ENCODE data around the gene BLID. TPM values are rescaled to one million over a fixed set of nuclear protein-coding genes. Genes with fewer than 3 reads are reported as not detected.
A peak's percentile ranks its signal among the peaks of the same experiment; 100 is the strongest.

BLID gene
- total RNA-seq, 2 experiments from 2014 or later = not detected

- Mint-ChIP-seq H3K36me3 (no peaks in the 10 kb centered on the region), H3K4me3 (no peak overlapping the region), H3K27me3 (peaks cover 4% of the 10 kb centered on the region), H3K4me1 (ENCODE audit: low read depth) (no peaks in the 10 kb centered on the region), H3K27ac (no peak overlapping the region), H3K9me3 (no peaks in the 10 kb centered on the region)
- DNase-seq = no peak
- intact Hi-C loops (cut with micrococcal nuclease) = no loop called here
- CTCF ChIA-PET = no interaction called here
- POLR2A ChIA-PET = no interaction called here
These were observed 30.8 kb downstream of the BLID start for GRCh38 chr11:122085264-122085663.

DNA sequence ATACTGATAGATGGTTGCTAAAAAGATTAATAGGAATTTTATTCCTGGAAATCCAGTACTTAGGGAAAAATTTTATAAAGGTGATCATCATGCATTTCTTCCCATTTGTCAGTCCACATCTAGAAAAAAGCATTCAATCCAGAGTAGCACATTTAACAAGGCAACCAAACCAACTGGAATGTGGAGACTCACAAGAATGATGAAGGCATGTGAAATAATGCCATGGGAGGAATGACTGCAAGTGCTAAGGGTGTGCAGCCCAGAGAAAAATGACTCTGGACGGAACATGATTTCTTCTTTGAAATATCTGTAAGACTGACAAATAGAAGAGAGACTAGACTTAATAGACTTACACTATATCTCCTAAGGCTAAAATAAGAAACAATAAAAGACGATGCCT lies 33.8 kb downstream of the BLID start:
- DNase-seq = no peak
- ChIA-PET POLR2A (no interaction called here), CTCF (no interaction called here)
- Mint-ChIP-seq H3K4me1 (ENCODE audit: low read depth) (no peaks in the 10 kb centered on the region), H3K27ac (no peak overlapping the region), H3K4me3 (no peak overlapping the region), H3K27me3 (no peaks in the 10 kb centered on the region), H3K36me3 (no peaks in the 10 kb centered on the region), H3K9me3 (no peaks in the 10 kb centered on the region)
- intact Hi-C loops (cut with micrococcal nuclease) = no loop called here

DNA sequence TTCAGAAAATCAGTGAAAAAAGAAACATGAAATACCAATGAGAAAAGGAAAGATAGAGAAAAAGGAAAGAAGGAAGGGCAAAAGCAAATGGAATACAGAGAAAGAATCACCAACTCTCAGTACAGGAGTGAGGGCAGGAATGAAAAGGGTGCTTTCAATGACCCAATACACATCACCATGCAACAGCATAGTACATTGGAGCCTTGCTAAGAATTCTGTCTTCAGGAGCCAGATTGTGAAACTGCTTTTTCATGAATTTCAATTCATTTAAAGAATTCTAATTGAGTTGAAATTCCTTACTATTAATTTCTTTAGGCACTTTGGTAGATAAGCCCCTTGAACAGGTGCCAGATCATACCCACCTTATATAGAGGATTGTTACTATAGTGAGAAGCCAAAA lies 34.9 kb downstream of the BLID start:
- no peak overlapping the region for H3K4me3 Mint-ChIP-seq
- H3K36me3 Mint-ChIP-seq = no peaks in the 10 kb centered on the region
- intact Hi-C loops (cut with micrococcal nuclease) = no loop called here
- no peak overlapping the region for H3K27ac Mint-ChIP-seq
- no peaks in the 10 kb centered on the region for H3K4me1 Mint-ChIP-seq (ENCODE audit: low read depth)
- no peaks in the 10 kb centered on the region for H3K9me3 Mint-ChIP-seq
- no peak for DNase-seq
- no peaks in the 10 kb centered on the region for H3K27me3 Mint-ChIP-seq
- ChIA-PET CTCF (no interaction called here), POLR2A (no interaction called here)

GRCh38 chr11:122077459-122077858 lies 38.6 kb downstream of the BLID start:
- CTCF ChIA-PET = interaction anchor here (1.9 kb wide), 1 partner anchor 10 kb away, joined by 4 read pairs; no protein-coding TSS in a partner anchor
- no peaks in the 10 kb centered on the region for H3K9me3 Mint-ChIP-seq
- H3K27me3 Mint-ChIP-seq = no peaks in the 10 kb centered on the region
- H3K36me3 Mint-ChIP-seq = no peaks in the 10 kb centered on the region
- H3K4me3 Mint-ChIP-seq = no peak overlapping the region
- intact Hi-C loops (cut with micrococcal nuclease) = no loop called here
- no peak overlapping the region for H3K27ac Mint-ChIP-seq
- H3K4me1 Mint-ChIP-seq (ENCODE audit: low read depth) = no peaks in the 10 kb centered on the region
- DNase-seq = no peak
- POLR2A ChIA-PET = no interaction called here

GRCh38 chr11:122076512-122077120 lies 39.4 kb downstream of the BLID start:
- POLR2A ChIA-PET = no interaction called here
- CTCF ChIA-PET = interaction anchor here (0.7 to 1.9 kb wide), 2 partner anchors 9 to 232 kb away, joined by 3 to 4 read pairs; no protein-coding TSS in a partner anchor
- Mint-ChIP-seq H3K4me3 (no peak overlapping the region), H3K27ac (no peak overlapping the region), H3K27me3 (no peaks in the 10 kb centered on the region), H3K9me3 (no peaks in the 10 kb centered on the region), H3K4me1 (ENCODE audit: low read depth) (no peaks in the 10 kb centered on the region), H3K36me3 (no peaks in the 10 kb centered on the region)
- intact Hi-C loops (cut with micrococcal nuclease) = no loop called here
- no peak for DNase-seq

DNA sequence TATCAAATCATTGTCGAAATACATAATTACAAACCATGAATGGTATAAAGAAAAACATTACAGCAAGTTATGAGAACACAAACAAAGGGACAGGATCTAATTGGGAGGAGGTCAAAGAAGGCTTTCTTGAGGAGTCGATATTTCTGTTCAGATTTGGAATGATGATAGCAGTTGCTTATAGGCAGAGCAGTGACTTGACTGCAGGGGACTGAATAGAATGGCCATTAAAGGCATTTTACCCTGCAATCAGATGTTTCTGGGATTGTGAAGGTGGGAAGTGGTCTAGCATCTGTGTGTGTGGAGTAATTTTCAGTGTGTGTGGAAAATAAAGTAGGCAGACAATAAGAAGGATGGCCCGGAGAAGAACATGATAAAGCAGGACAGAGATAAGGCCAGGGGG lies 41.0 kb downstream of the BLID start:
- no peak for DNase-seq
- no peaks in the 10 kb centered on the region for H3K27me3 Mint-ChIP-seq
- H3K9me3 Mint-ChIP-seq = no peaks in the 10 kb centered on the region
- POLR2A ChIA-PET = no interaction called here
- no peak overlapping the region for H3K27ac Mint-ChIP-seq
- H3K4me1 Mint-ChIP-seq (ENCODE audit: low read depth) = no peaks in the 10 kb centered on the region
- H3K4me3 Mint-ChIP-seq = no peak overlapping the region
- intact Hi-C loops (cut with micrococcal nuclease) = no loop called here
- CTCF ChIA-PET = interaction anchor here (1.4 kb wide), 1 partner anchor 33 kb away, joined by 4 read pairs; no protein-coding TSS in a partner anchor
- H3K36me3 Mint-ChIP-seq = no peaks in the 10 kb centered on the region

GRCh38 chr11:122074022-122074421 lies 42.0 kb downstream of the BLID start:
- intact Hi-C loops (cut with micrococcal nuclease) = no loop called here
- ChIA-PET CTCF (no interaction called here), POLR2A (no interaction called here)
- no peaks in the 10 kb centered on the region for H3K9me3 Mint-ChIP-seq
- no peaks in the 10 kb centered on the region for H3K36me3 Mint-ChIP-seq
- no peak overlapping the region for H3K4me3 Mint-ChIP-seq
- no peak overlapping the region for H3K27ac Mint-ChIP-seq
- no peaks in the 10 kb centered on the region for H3K27me3 Mint-ChIP-seq
- DNase-seq = no peak
- H3K4me1 Mint-ChIP-seq (ENCODE audit: low read depth) = no peaks in the 10 kb centered on the region

DNA sequence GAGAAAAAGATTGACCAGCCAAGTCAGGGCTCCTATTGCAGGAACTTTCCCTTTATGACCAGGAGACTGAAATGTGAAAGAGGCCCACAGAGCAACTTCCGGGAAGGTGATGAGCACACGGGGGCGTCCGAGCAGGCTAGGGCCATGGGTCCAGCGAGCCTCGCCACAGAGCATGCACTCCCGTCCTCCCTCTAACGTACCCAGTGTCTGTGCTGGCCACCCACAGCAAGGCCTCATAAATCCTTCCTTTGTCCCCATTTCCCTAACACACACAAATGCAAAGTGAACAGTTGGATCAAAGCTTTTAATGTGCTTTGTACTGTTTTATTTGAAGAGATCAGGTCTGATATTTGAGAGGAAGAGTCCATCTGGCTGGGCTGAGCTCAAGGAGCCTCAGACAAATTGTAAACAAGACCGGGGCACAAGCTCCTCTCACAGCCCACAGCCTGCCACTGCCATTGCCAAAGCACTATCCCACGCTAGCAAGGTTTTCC lies 44.3 kb downstream of the BLID start:
- H3K27ac Mint-ChIP-seq = no peak overlapping the region
- H3K4me1 Mint-ChIP-seq (ENCODE audit: low read depth) = no peaks in the 10 kb centered on the region
- ChIA-PET POLR2A (no interaction called here), CTCF (interaction anchor here (0.6 kb wide), 1 partner anchor 110 kb away, joined by 3 read pairs; no protein-coding TSS in a partner anchor)
- H3K36me3 Mint-ChIP-seq = no peaks in the 10 kb centered on the region
- intact Hi-C loops (cut with micrococcal nuclease) = no loop called here
- H3K9me3 Mint-ChIP-seq = no peaks in the 10 kb centered on the region
- no peak overlapping the region for H3K4me3 Mint-ChIP-seq
- H3K27me3 Mint-ChIP-seq = peaks cover 2% of the 10 kb centered on the region
- DNase-seq = no peak

GRCh38 chr11:122069707-122070360 lies 46.2 kb downstream of the BLID start:
- POLR2A ChIA-PET = interaction anchor here (0.7 kb wide), 1 partner anchor 1820 kb away, joined by 3 read pairs; no protein-coding TSS in a partner anchor
- Mint-ChIP-seq H3K36me3 (no peaks in the 10 kb centered on the region), H3K4me1 (ENCODE audit: low read depth) (no peaks in the 10 kb centered on the region), H3K27me3 (peaks cover 2% of the 10 kb centered on the region), H3K4me3 (no peak overlapping the region), H3K27ac (no peak overlapping the region), H3K9me3 (no peaks in the 10 kb centered on the region)
- intact Hi-C loops (cut with micrococcal nuclease) = no loop called here
- DNase-seq = peak; percentile 10
- CTCF ChIA-PET = no interaction called here

DNA sequence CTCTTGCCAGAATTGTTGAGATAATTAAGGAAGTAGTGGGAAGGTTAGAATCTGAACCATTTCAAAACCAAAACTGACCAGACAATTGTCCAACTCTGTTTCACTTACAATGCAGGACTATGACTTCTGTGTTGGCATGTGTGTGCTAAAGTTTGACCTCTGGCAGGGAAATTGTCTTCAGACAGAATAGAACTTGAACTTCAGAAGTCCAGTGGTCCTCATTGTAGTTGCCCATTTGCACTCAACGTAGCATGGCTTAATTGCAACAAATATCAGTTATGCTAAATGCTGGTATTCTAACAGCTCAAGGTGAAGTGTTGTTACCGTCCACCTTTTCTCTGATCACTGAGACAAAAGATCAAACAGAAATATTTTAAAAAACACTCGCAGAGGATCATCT lies 47.2 kb downstream of the BLID start:
- H3K9me3 Mint-ChIP-seq = no peaks in the 10 kb centered on the region
- no peak overlapping the region for H3K4me3 Mint-ChIP-seq
- H3K27me3 Mint-ChIP-seq = peaks cover 2% of the 10 kb centered on the region
- POLR2A ChIA-PET = no interaction called here
- DNase-seq = no peak
- CTCF ChIA-PET = no interaction called here
- intact Hi-C loops (cut with micrococcal nuclease) = no loop called here
- no peaks in the 10 kb centered on the region for H3K36me3 Mint-ChIP-seq
- no peaks in the 10 kb centered on the region for H3K4me1 Mint-ChIP-seq (ENCODE audit: low read depth)
- no peak overlapping the region for H3K27ac Mint-ChIP-seq

- Mint-ChIP-seq H3K4me1 (ENCODE audit: low read depth) (no peaks in the 10 kb centered on the region), H3K27me3 (peaks cover 2% of the 10 kb centered on the region), H3K27ac (no peak overlapping the region), H3K36me3 (no peaks in the 10 kb centered on the region), H3K4me3 (no peak overlapping the region), H3K9me3 (no peaks in the 10 kb centered on the region)
- ChIA-PET POLR2A (no interaction called here), CTCF (interaction anchor here (1.0 kb wide), 1 partner anchor 9 kb away, joined by 4 read pairs; no protein-coding TSS in a partner anchor)
- intact Hi-C loops (cut with micrococcal nuclease) = no loop called here
- DNase-seq = no peak
These were observed 47.9 kb downstream of the BLID start for GRCh38 chr11:122068141-122068540.
